ENCODE measurements around the gene HMBS. TPM values are rescaled to one million over a fixed set of nuclear protein-coding genes. Genes with fewer than 3 reads are reported as not detected.
"Not testable (repeated sequence)": the region's sequence is repeated elsewhere in the genome, so short reads cannot be mapped to it uniquely, and the experiment has no call there.

HMBS gene
- total RNA-seq = 10 to 100 TPM in 1 of 3 donors, 1 to 10 TPM in 2; 5.6 to 21.6 (median 8.9) TPM

GRCh38 chr11:119084663-119085436 lies at the start of gene HMBS:
TSS of gene HMBS (plus strand) at chr11:119084881. CDS start at chr11:119085034, 153 bp downstream.
- Histone ChIP-seq H3K4me1 (peaks cover 4 to 7% of the 10 kb centered on the region in 2 donors), H3K27ac (peak within 1 kb of the TSS; percentile 83 to 95), H3K9me3 (no peaks in the 10 kb centered on the region), H3K36me3 (no peaks in the 10 kb centered on the region), H3K4me3 (peak within 1 kb of the TSS; percentile 58 to 94 (median 84)), H3K27me3 (no peaks in the 10 kb centered on the region)
- peak; percentile 92 to 93 for DNase-seq (ENCODE audit: low spot score in 2 of 2)
- intact Hi-C loops (cut with DNase I; ENCODE audit: low total_unique reads) = loop anchor here (1.0 kb wide), 1 partner anchor 10 kb away; a partner anchor contains a TSS
- TF ChIP-seq POLR2AphosphoS5 (IDR thresholded peaks at IDR 0.05) = peak; percentile 63 to 90 (median 68)
- no peak for TF ChIP-seq POLR2A (IDR thresholded peaks at IDR 0.05)

GRCh38 chr11:119038884-119039283 lies 45.8 kb upstream of the HMBS start:
- Histone ChIP-seq H3K27ac (no peak overlapping the region), H3K4me1 (no peaks in the 10 kb centered on the region), H3K4me3 (no peak overlapping the region), H3K27me3 (no peaks in the 10 kb centered on the region), H3K36me3 (no peaks in the 10 kb centered on the region), H3K9me3 (no peaks in the 10 kb centered on the region)
- no peak for DNase-seq (ENCODE audit: low spot score in 2 of 2)
- intact Hi-C loops (cut with DNase I; ENCODE audit: low total_unique reads) = no loop called here
- TF ChIP-seq POLR2A (IDR thresholded peaks at IDR 0.05) (no peak), POLR2AphosphoS5 (IDR thresholded peaks at IDR 0.05) (no peak)

- DNase-seq (ENCODE audit: low spot score in 2 of 2); H3K27me3 ChIP-seq; H3K9me3 ChIP-seq; H3K4me1 ChIP-seq; H3K36me3 ChIP-seq; H3K27ac ChIP-seq; intact Hi-C loops (cut with DNase I; ENCODE audit: low total_unique reads); H3K4me3 ChIP-seq: not testable (repeated sequence)
Observed at GRCh38 chr11:119039471-119039870, 45.2 kb upstream of the HMBS start.

GRCh38 chr11:119041821-119042514 lies 42.7 kb upstream of the HMBS start:
- Histone ChIP-seq H3K36me3 (no peaks in the 10 kb centered on the region), H3K27ac (no peak overlapping the region), H3K27me3 (no peaks in the 10 kb centered on the region), H3K4me1 (no peaks in the 10 kb centered on the region), H3K9me3 (no peaks in the 10 kb centered on the region), H3K4me3 (no peak overlapping the region)
- TF ChIP-seq POLR2A (IDR thresholded peaks at IDR 0.05) (no peak), CTCF (IDR thresholded peaks at IDR 0.05) (no peak), POLR2AphosphoS5 (IDR thresholded peaks at IDR 0.05) (no peak)
- intact Hi-C loops (cut with DNase I; ENCODE audit: low total_unique reads) = no loop called here
- no peak for DNase-seq (ENCODE audit: low spot score in 2 of 2)

- H3K4me1 ChIP-seq = no peaks in the 10 kb centered on the region
- H3K27ac ChIP-seq = no peak overlapping the region
- intact Hi-C loops (cut with DNase I; ENCODE audit: low total_unique reads) = no loop called here
- no peaks in the 10 kb centered on the region for H3K27me3 ChIP-seq
- H3K4me3 ChIP-seq = no peak overlapping the region
- no peaks in the 10 kb centered on the region for H3K9me3 ChIP-seq
- H3K36me3 ChIP-seq = peaks cover 6% of the 10 kb centered on the region
- no peak for DNase-seq (ENCODE audit: low spot score in 2 of 2)
- TF ChIP-seq CTCF (IDR thresholded peaks at IDR 0.05) = no peak
- no peak for TF ChIP-seq POLR2AphosphoS5 (IDR thresholded peaks at IDR 0.05)
- no peak for TF ChIP-seq POLR2A (IDR thresholded peaks at IDR 0.05)
Observed at GRCh38 chr11:119042927-119043326, 41.8 kb upstream of the HMBS start.

- H3K9me3 ChIP-seq = no peaks in the 10 kb centered on the region
- no peaks in the 10 kb centered on the region for H3K4me1 ChIP-seq
- H3K27ac ChIP-seq = no peak overlapping the region
- no peak for DNase-seq (ENCODE audit: low spot score in 2 of 2)
- intact Hi-C loops (cut with DNase I; ENCODE audit: low total_unique reads) = no loop called here
- no peak for TF ChIP-seq CTCF (IDR thresholded peaks at IDR 0.05)
- TF ChIP-seq POLR2A (IDR thresholded peaks at IDR 0.05) = no peak
- TF ChIP-seq POLR2AphosphoS5 (IDR thresholded peaks at IDR 0.05) = no peak
- H3K4me3 ChIP-seq = no peak overlapping the region
- H3K36me3 ChIP-seq = peaks cover 11% of the 10 kb centered on the region
- H3K27me3 ChIP-seq = no peaks in the 10 kb centered on the region
Observed at GRCh38 chr11:119044708-119045107, 40.0 kb upstream of the HMBS start.
